ENCODE measurements around the gene IKBKG.
"Not testable (repeated sequence)": the region's sequence is repeated elsewhere in the genome, so short reads cannot be mapped to it uniquely, and the experiment has no call there.

The IKBKG gene

DNA sequence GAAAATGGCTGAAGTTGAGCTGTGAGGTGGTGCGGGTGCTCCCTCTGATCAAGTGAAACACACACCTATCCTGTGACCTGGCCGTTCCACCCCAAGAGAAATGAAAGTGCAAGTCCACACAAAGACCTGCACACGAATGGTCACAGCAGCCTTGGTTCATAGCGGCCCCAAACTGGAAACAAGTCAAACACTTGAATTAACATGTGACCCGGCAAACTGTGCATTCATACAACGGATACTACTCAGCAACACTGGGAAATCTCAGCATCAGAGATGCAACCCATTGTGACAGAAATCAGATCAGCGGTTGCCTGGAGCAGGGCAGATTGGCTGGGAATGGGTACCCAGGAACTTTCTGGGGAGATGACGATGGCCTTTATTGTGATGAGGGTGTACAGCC is 8.3 kb upstream of the IKBKG start:
- TF ChIP-seq, protein P1, sequence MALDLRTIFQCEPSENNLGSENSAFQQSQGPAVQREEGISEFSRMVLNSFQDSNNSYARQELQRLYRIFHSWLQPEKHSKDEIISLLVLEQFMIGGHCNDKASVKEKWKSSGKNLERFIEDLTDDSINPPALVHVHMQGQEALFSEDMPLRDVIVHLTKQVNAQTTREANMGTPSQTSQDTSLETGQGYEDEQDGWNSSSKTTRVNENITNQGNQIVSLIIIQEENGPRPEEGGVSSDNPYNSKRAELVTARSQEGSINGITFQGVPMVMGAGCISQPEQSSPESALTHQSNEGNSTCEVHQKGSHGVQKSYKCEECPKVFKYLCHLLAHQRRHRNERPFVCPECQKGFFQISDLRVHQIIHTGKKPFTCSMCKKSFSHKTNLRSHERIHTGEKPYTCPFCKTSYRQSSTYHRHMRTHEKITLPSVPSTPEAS (tag by site-specific recombination; IDR thresholded peaks at IDR 0.05) = no peak
- no peak for TF ChIP-seq ZNF529 (tag by site-specific recombination; IDR thresholded peaks at IDR 0.05; ENCODE audit: insufficient replicate concordance)
- TF ChIP-seq, protein P2, sequence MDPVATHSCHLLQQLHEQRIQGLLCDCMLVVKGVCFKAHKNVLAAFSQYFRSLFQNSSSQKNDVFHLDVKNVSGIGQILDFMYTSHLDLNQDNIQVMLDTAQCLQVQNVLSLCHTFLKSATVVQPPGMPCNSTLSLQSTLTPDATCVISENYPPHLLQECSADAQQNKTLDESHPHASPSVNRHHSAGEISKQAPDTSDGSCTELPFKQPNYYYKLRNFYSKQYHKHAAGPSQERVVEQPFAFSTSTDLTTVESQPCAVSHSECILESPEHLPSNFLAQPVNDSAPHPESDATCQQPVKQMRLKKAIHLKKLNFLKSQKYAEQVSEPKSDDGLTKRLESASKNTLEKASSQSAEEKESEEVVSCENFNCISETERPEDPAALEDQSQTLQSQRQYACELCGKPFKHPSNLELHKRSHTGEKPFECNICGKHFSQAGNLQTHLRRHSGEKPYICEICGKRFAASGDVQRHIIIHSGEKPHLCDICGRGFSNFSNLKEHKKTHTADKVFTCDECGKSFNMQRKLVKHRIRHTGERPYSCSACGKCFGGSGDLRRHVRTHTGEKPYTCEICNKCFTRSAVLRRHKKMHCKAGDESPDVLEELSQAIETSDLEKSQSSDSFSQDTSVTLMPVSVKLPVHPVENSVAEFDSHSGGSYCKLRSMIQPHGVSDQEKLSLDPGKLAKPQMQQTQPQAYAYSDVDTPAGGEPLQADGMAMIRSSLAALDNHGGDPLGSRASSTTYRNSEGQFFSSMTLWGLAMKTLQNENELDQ (tag by site-specific recombination; IDR thresholded peaks at IDR 0.05; ENCODE audit: low read depth) = no peak
- no peak for TF ChIP-seq BCL11A (tag by site-specific recombination; IDR thresholded peaks at IDR 0.05; ENCODE audit: low read depth)
- no peak for TF ChIP-seq ZNF138 (tag by site-specific recombination; IDR thresholded peaks at IDR 0.05; ENCODE audit: borderline replicate concordance)
- TF ChIP-seq PRDM6 (tag by site-specific recombination; IDR thresholded peaks at IDR 0.05) = no peak
- TF ChIP-seq ZNF791 (tag by site-specific recombination; IDR thresholded peaks at IDR 0.05) = no peak
- H3K4me3 ChIP-seq (ENCODE audit: low read depth, low read length) = no peak overlapping the region
- peaks cover 3% of the 10 kb centered on the region for H3K4me1 ChIP-seq (ENCODE audit: control insufficient read depth, insufficient read depth, low read length)
- no peaks in the 10 kb centered on the region for H3K9me3 ChIP-seq (ENCODE audit: control insufficient read depth, insufficient read depth, low read depth, low read length)
- peaks cover 0 to 42% of the 10 kb centered on the region in 2 experiments; a peak in 1 of 3 replicates for H3K36me3 ChIP-seq (ENCODE audit: control insufficient read depth in 2 of 2, insufficient read depth in 1 of 2, low read length in 2 of 2)
- ChIA-PET POLR2A (interaction anchor here (0.8 kb wide), 1 partner anchor 170 kb away, joined by 4 read pairs; no protein-coding TSS in a partner anchor), CTCF (no interaction called here)
- H3K27ac ChIP-seq (ENCODE audit: extremely low read depth, low read depth, low read length) = no peak overlapping the region

DNA sequence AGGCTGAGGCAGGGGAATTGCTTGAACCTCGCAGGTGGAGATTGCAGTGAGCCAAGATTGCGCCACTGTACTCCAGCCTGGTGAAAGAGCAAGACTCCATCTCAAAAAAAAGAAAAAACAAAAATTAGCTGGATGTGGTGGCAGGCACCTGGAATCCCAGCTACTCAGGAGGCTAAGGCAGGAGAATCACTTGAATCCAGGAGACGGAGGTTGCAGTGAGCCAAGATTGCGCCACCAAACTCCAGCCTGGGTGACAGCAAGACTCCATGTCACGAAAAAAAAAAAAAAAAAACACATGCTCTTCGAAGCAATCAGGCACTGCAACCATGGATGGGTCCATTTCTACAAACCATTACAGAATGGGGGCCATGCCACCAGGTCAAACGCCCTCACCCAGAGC is 7.1 kb upstream of the IKBKG start:
- H3K4me1 ChIP-seq (ENCODE audit: control insufficient read depth, insufficient read depth, low read length); H3K27ac ChIP-seq (ENCODE audit: extremely low read depth, low read depth, low read length); H3K4me3 ChIP-seq (ENCODE audit: low read depth, low read length); H3K9me3 ChIP-seq (ENCODE audit: control insufficient read depth, insufficient read depth, low read depth, low read length): not testable (repeated sequence)
- POLR2A ChIA-PET = interaction anchor here (0.6 kb wide), 1 partner anchor 246 kb away, joined by 3 read pairs; the partner anchor contains the start of gene TEX28
- H3K36me3 ChIP-seq (ENCODE audit: control insufficient read depth in 2 of 2, insufficient read depth in 1 of 2, low read length in 2 of 2) = peaks cover 4 to 41% of the 10 kb centered on the region in 2 experiments; a peak in 2 of 3 replicates
- CTCF ChIA-PET = interaction anchor here (0.6 to 0.8 kb wide), 2 partner anchors 527 to 777 kb away, joined by 4 to 5 read pairs; no protein-coding TSS in a partner anchor

GRCh38 chrX:154540897-154541535 is 6.4 kb upstream of the IKBKG start:
- H3K9me3 ChIP-seq (ENCODE audit: control insufficient read depth, insufficient read depth, low read depth, low read length) = no peaks in the 10 kb centered on the region
- TF ChIP-seq ZNF785 (tag by site-specific recombination; IDR thresholded peaks at IDR 0.05) = no peak
- TF ChIP-seq ZNF529 (tag by site-specific recombination; IDR thresholded peaks at IDR 0.05; ENCODE audit: insufficient replicate concordance) = no peak
- TF ChIP-seq, protein P3, sequence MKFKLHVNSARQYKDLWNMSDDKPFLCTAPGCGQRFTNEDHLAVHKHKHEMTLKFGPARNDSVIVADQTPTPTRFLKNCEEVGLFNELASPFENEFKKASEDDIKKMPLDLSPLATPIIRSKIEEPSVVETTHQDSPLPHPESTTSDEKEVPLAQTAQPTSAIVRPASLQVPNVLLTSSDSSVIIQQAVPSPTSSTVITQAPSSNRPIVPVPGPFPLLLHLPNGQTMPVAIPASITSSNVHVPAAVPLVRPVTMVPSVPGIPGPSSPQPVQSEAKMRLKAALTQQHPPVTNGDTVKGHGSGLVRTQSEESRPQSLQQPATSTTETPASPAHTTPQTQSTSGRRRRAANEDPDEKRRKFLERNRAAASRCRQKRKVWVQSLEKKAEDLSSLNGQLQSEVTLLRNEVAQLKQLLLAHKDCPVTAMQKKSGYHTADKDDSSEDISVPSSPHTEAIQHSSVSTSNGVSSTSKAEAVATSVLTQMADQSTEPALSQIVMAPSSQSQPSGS (tag by site-specific recombination; IDR thresholded peaks at IDR 0.05; ENCODE audit: low read depth) = no peak
- TF ChIP-seq SALL2 (tag by site-specific recombination; IDR thresholded peaks at IDR 0.05; ENCODE audit: borderline replicate concordance) = no peak
- no peak for TF ChIP-seq ZSCAN30 (tag by site-specific recombination; IDR thresholded peaks at IDR 0.05)
- TF ChIP-seq ELK4 (IDR thresholded peaks at IDR 0.05; ENCODE audit: borderline replicate concordance, low read depth, low read length) = no peak
- no peak for TF ChIP-seq SP7 (tag by site-specific recombination; IDR thresholded peaks at IDR 0.05)
- H3K36me3 ChIP-seq (ENCODE audit: control insufficient read depth in 2 of 2, insufficient read depth in 1 of 2, low read length in 2 of 2) = peaks cover 5 to 34% of the 10 kb centered on the region in 2 experiments; a peak in 2 of 3 replicates
- H3K4me3 ChIP-seq (ENCODE audit: low read depth, low read length) = no peak overlapping the region
- CTCF ChIA-PET = interaction anchor here (0.6 to 2.1 kb wide), 3 partner anchors 14 to 531 kb away, joined by 4 to 9 read pairs (median 4); no protein-coding TSS in a partner anchor
- POLR2A ChIA-PET = interaction anchor here (0.5 to 0.6 kb wide), 2 partner anchors 246 to 448 kb away, joined by 3 read pairs; partner anchors contain the start of gene TEX28
- H3K27ac ChIP-seq (ENCODE audit: extremely low read depth, low read depth, low read length) = no peak overlapping the region
- peaks cover 3% of the 10 kb centered on the region for H3K4me1 ChIP-seq (ENCODE audit: control insufficient read depth, insufficient read depth, low read length)
